ENCODE results near the gene ZFPM1. TPM values are rescaled to one million over a fixed set of nuclear protein-coding genes. Genes with fewer than 3 reads are reported as not detected.

ZFPM1 gene
- polyA plus RNA-seq, 1 of the 3 experiments (the other 2 are of a cell fraction), result 1.2 TPM

DNA sequence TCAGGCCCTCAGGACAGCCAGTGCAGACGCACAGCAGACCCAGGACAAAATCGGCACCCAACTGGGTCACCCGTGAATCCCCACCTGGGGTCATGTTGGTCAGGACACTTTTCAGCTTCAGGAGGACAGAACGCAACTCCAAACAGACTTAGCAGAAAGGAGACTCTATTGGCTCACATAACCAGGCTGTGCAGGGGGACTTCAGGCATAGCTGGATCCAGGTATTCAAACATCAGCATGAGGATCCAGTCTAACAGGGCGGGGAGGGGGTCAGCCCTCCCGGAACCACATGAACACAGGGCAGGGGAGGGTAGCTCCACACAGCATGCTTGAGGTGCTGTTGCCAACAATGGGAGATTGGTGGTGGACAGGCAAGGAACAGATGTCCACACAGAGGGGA is 48.3 kb upstream of the ZFPM1 start:
- Histone ChIP-seq H3K9ac (no peak overlapping the region), H3K4me2 (no peak overlapping the region), H3K9me3 (no peaks in the 10 kb centered on the region), H2AFZ (ENCODE audit: low read depth) (no peak overlapping the region), H3K27me3 (ENCODE audit: insufficient read depth) (no peaks in the 10 kb centered on the region), H3K36me3 (replicated peaks in 1 of 2; ENCODE audit: control insufficient read depth in 1 of 2, insufficient read depth in 2 of 2, low read length in 1 of 2) (no peaks in the 10 kb centered on the region), H3K4me1 (ENCODE audit: control insufficient read depth in 1 of 2, insufficient read depth in 2 of 2, low read depth in 1 of 2, low read length in 1 of 2) (peaks cover 0 to 44% of the 10 kb centered on the region in 2 experiments; a peak in 1 of 4 replicates), H3K27ac (ENCODE audit: low read depth in 2 of 2, low read length in 1 of 2) (peak overlapping the region in 1 of 2 experiments; percentile 91; a peak in 1 of 4 replicates), H4K20me1 (ENCODE audit: insufficient read depth) (0 out of 2 replicates have a peak, but pooled peaks cover 10% of the 10 kb centered on the region), H3K9me2 (no peaks in the 10 kb centered on the region), H3K4me3 (ENCODE audit: low read depth in 2 of 2, low read length in 1 of 2) (no peak overlapping the region), H3K79me2 (ENCODE audit: insufficient read depth) (no peaks in the 10 kb centered on the region; the same call in 1 of the 2 replicates), H3F3A (replicated peaks; ENCODE audit: insufficient read depth) (no peaks in the 10 kb centered on the region)
- POLR2A ChIA-PET, result no interaction called here
- TF ChIP-seq MEF2A (IDR thresholded peaks at IDR 0.05; ENCODE audit: borderline replicate concordance, low read depth) (no peak), TCF12 (IDR thresholded peaks at IDR 0.05) (no peak), RCOR1 (IDR thresholded peaks at IDR 0.05; ENCODE audit: low read length) (no peak), YY1 (IDR thresholded peaks at IDR 0.05; ENCODE audit: low read depth) (no peak), RAD21 (IDR thresholded peaks at IDR 0.05; ENCODE audit: low read length) (no peak)
- TF ChIP-seq, protein P1, sequence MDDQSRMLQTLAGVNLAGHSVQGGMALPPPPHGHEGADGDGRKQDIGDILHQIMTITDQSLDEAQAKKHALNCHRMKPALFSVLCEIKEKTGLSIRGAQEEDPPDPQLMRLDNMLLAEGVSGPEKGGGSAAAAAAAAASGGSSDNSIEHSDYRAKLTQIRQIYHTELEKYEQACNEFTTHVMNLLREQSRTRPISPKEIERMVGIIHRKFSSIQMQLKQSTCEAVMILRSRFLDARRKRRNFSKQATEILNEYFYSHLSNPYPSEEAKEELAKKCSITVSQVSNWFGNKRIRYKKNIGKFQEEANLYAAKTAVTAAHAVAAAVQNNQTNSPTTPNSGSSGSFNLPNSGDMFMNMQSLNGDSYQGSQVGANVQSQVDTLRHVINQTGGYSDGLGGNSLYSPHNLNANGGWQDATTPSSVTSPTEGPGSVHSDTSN (IDR thresholded peaks at IDR 0.05), result no peak
- CTCF ChIA-PET, result interaction anchor here (1.4 to 2.3 kb wide), 4 partner anchors 12 to 33 kb away, joined by 3 to 12 read pairs (median 6); partner anchors contain the start of gene ZNF469
- no peak for DNase-seq
- WGBS (ENCODE audit: low lambda C conversion rate), result 100% methylated on average over 2 of the region's 6 CpGs

GRCh38 chr16:88405216-88406060 is 47.6 kb upstream of the ZFPM1 start:
- H3K9me2 ChIP-seq, result no peaks in the 10 kb centered on the region
- ChIA-PET CTCF (interaction anchor here (1.1 to 2.3 kb wide), 5 partner anchors 12 to 32 kb away, joined by 3 to 12 read pairs (median 5); partner anchors contain the start of gene ZNF469), POLR2A (interaction anchor here (0.6 to 1.4 kb wide), 2 partner anchors 10 to 110 kb away, joined by 3 to 4 read pairs; no protein-coding TSS in a partner anchor)
- no peaks in the 10 kb centered on the region for H3K9me3 ChIP-seq
- DNase-seq, result peak; percentile 89
- H3K27me3 ChIP-seq (ENCODE audit: insufficient read depth), result no peaks in the 10 kb centered on the region
- H2AFZ ChIP-seq (ENCODE audit: low read depth), result no peak overlapping the region
- H3K79me2 ChIP-seq (ENCODE audit: insufficient read depth), result no peaks in the 10 kb centered on the region; the same call in 1 of the 2 replicates
- TF ChIP-seq, protein P2, sequence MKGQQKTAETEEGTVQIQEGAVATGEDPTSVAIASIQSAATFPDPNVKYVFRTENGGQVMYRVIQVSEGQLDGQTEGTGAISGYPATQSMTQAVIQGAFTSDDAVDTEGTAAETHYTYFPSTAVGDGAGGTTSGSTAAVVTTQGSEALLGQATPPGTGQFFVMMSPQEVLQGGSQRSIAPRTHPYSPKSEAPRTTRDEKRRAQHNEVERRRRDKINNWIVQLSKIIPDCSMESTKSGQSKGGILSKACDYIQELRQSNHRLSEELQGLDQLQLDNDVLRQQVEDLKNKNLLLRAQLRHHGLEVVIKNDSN (IDR thresholded peaks at IDR 0.05; ENCODE audit: borderline replicate concordance, low read depth), result no peak
- TF ChIP-seq RFX5 (IDR thresholded peaks at IDR 0.05; ENCODE audit: low read length) (peak; percentile 62; the same call in 1 of the 2 replicates), MXI1 (IDR thresholded peaks at IDR 0.05; ENCODE audit: low read depth, low read length) (peak; percentile 62; the same call in 1 of the 2 replicates), EP300 (IDR thresholded peaks at IDR 0.05; ENCODE audit: borderline replicate concordance in 1 of 2, low read depth in 1 of 2, low read length in 1 of 2) (peak in 1 of 2 experiments; percentile 68; a peak in 2 of 4 replicates), RCOR1 (IDR thresholded peaks at IDR 0.05; ENCODE audit: low read length) (peak; percentile 66; the same call in 1 of the 2 replicates), RAD21 (IDR thresholded peaks at IDR 0.05; ENCODE audit: low read length) (peak; percentile 39), FOXJ3 (CRISPR knock-in tag; IDR thresholded peaks at IDR 0.05) (peak; percentile 44), CHD2 (IDR thresholded peaks at IDR 0.05; ENCODE audit: low read length, partially characterized antibody) (peak; percentile 54), JUND (IDR thresholded peaks at IDR 0.05) (no peak)
- TF ChIP-seq, protein P3, sequence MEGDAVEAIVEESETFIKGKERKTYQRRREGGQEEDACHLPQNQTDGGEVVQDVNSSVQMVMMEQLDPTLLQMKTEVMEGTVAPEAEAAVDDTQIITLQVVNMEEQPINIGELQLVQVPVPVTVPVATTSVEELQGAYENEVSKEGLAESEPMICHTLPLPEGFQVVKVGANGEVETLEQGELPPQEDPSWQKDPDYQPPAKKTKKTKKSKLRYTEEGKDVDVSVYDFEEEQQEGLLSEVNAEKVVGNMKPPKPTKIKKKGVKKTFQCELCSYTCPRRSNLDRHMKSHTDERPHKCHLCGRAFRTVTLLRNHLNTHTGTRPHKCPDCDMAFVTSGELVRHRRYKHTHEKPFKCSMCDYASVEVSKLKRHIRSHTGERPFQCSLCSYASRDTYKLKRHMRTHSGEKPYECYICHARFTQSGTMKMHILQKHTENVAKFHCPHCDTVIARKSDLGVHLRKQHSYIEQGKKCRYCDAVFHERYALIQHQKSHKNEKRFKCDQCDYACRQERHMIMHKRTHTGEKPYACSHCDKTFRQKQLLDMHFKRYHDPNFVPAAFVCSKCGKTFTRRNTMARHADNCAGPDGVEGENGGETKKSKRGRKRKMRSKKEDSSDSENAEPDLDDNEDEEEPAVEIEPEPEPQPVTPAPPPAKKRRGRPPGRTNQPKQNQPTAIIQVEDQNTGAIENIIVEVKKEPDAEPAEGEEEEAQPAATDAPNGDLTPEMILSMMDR (IDR thresholded peaks at IDR 0.05), result no peak
- H3K27ac ChIP-seq (ENCODE audit: low read depth in 2 of 2, low read length in 1 of 2), result peak overlapping the region in 1 of 2 experiments; percentile 91; a peak in 2 of 4 replicates
- H4K20me1 ChIP-seq (ENCODE audit: insufficient read depth), result 0 out of 2 replicates have a peak, but pooled peaks cover 16% of the 10 kb centered on the region
- H3F3A ChIP-seq (replicated peaks; ENCODE audit: insufficient read depth), result no peaks in the 10 kb centered on the region
- 70% methylated on average over 13 of the region's 29 CpGs for WGBS (ENCODE audit: low lambda C conversion rate)
- H3K36me3 ChIP-seq (replicated peaks in 1 of 2; ENCODE audit: control insufficient read depth in 1 of 2, insufficient read depth in 2 of 2, low read length in 1 of 2), result no peaks in the 10 kb centered on the region
- H3K4me2 ChIP-seq, result no peak overlapping the region
- peaks cover 0 to 44% of the 10 kb centered on the region in 2 experiments; a peak in 1 of 4 replicates for H3K4me1 ChIP-seq (ENCODE audit: control insufficient read depth in 1 of 2, insufficient read depth in 2 of 2, low read depth in 1 of 2, low read length in 1 of 2)
- no peak overlapping the region for H3K9ac ChIP-seq
- no peak overlapping the region; a peak in 1 of 4 replicates for H3K4me3 ChIP-seq (ENCODE audit: low read depth in 2 of 2, low read length in 1 of 2)

All from SK-N-SH (cell line).